Uterus (tissue), 4 donors: ENCODE results near the gene COL5A1. TPM values are rescaled to one million over a fixed set of nuclear protein-coding genes. Genes with fewer than 3 reads are reported as not detected.

ENCODE experiments used
- DNase-seq, 2 donors: peaks; one replicate each; pipeline ENCODE4 v3.0.0-alpha.2; 2019 to 2020
- H3K27ac ChIP-seq, 2 donors: fragments of 200-600 bp; sonication (generic); 1 replicate in 1 of 2; 2 replicates in 1 of 2; pipeline ENCODE4 v1.5.1; 2016 to 2018
- H3K27me3 ChIP-seq, 2 donors: fragments of 200-600 bp; sonication (generic); one replicate each; pipeline ENCODE4 v1.5.1; 2018 to 2019; ENCODE audit warnings: control low read depth in 1 of 2
- H3K36me3 ChIP-seq, 2 donors: fragments of 200-600 bp; sonication (generic); one replicate each; pipeline ENCODE4 v1.5.1; 2019; ENCODE audit warnings: control low read depth in 1 of 2
- H3K4me1 ChIP-seq, 2 donors: fragments of 200-600 bp; sonication (generic); one replicate each; pipeline ENCODE4 v1.5.1; 2018 to 2019; ENCODE audit warnings: control low read depth in 1 of 2
- H3K4me3 ChIP-seq, 2 donors: fragments of 200-600 bp; sonication (generic); 1 replicate in 1 of 2; 2 replicates in 1 of 2; pipeline ENCODE4 v1.5.1; 2018 to 2019; ENCODE audit warnings: mild to moderate bottlenecking in 1 of 2
- H3K9me3 ChIP-seq, 2 donors: fragments of 200-600 bp; sonication (generic); one replicate each; pipeline ENCODE4 v1.5.1; 2019; ENCODE audit warnings: control low read depth in 1 of 2
- CTCF ChIP-seq, 4 experiments: fragments of 200-600 bp in 2 of 4; fragments of 450-650 bp in 2 of 4; sonication (generic) in 2 of 4; IDR thresholded peaks; one replicate each; pipeline ENCODE4 v1.5.1; 2016 to 2019; ENCODE audit warnings: antibody characterized with exemption in 4 of 4, mild to moderate bottlenecking in 2 of 4, moderate library complexity in 1 of 4
- POLR2A ChIP-seq, 2 donors: fragments of 450-650 bp; IDR thresholded peaks; one replicate each; pipeline ENCODE4 v1.6.1; 2016; ENCODE audit warnings: antibody characterized with exemption in 2 of 2, mild to moderate bottlenecking in 1 of 2, moderate library complexity in 1 of 2
- intact Hi-C: fragments of 100-400 bp; cut with DNase I; formaldehyde crosslinking; loops from one replicate; pipeline ENCODE4 v1.15.1; 2023; ENCODE audit warnings: low total_unique reads
- total RNA-seq, 4 donors: library from RNA; depleted of rRNA in 3 of 4; stranded (reverse); fragments of >200 nt in 3 of 4; gene quantifications; one replicate each; pipeline versions ENCODE4 v1.1.0 to v1.2.4, GENCODE V29; 2014 to 2023
- donor health status: DM: yes; HTN: yes; CAD: no.

Gene COL5A1
- total RNA-seq, 4 donors from 2014 or later, result 21.2 to 604 (median 129) TPM

- no peaks in the 10 kb centered on the region for H3K36me3 ChIP-seq
Observed at GRCh38 chr9:134839455-134840125, 198.0 kb downstream of the COL5A1 start.

GRCh38 chr9:134840511-134840910, 198.9 kb downstream of the COL5A1 start:
- TF ChIP-seq CTCF (IDR thresholded peaks at IDR 0.05) (no peak), POLR2A (IDR thresholded peaks at IDR 0.05) (no peak)
- Histone ChIP-seq H3K4me1 (no peaks in the 10 kb centered on the region), H3K27me3 (no peaks in the 10 kb centered on the region), H3K9me3 (no peaks in the 10 kb centered on the region), H3K4me3 (no peak overlapping the region), H3K36me3 (no peaks in the 10 kb centered on the region), H3K27ac (no peak overlapping the region)
- intact Hi-C loops, result no loop called here
- DNase-seq, result no peak

More at GRCh38 chr9:134839455-134840125, 198.0 kb downstream of the COL5A1 start:
- TF ChIP-seq POLR2A (IDR thresholded peaks at IDR 0.05) (no peak), CTCF (IDR thresholded peaks at IDR 0.05) (no peak)
- Histone ChIP-seq H3K9me3 (no peaks in the 10 kb centered on the region), H3K4me1 (no peaks in the 10 kb centered on the region), H3K4me3 (no peak overlapping the region), H3K27me3 (no peaks in the 10 kb centered on the region), H3K27ac (no peak overlapping the region)
- intact Hi-C loops, result no loop called here
- no peak for DNase-seq

GRCh38 chr9:134841180-134841904, 199.7 kb downstream of the COL5A1 start:
- Histone ChIP-seq H3K27me3 (no peaks in the 10 kb centered on the region), H3K4me1 (no peaks in the 10 kb centered on the region), H3K4me3 (no peak overlapping the region), H3K36me3 (no peaks in the 10 kb centered on the region), H3K9me3 (no peaks in the 10 kb centered on the region), H3K27ac (no peak overlapping the region)
- intact Hi-C loops, result no loop called here
- DNase-seq, result no peak
- no peak for TF ChIP-seq CTCF (IDR thresholded peaks at IDR 0.05)
- no peak for TF ChIP-seq POLR2A (IDR thresholded peaks at IDR 0.05)

- H3K27me3 ChIP-seq, result no peaks in the 10 kb centered on the region
- TF ChIP-seq POLR2A (IDR thresholded peaks at IDR 0.05), result no peak
- TF ChIP-seq CTCF (IDR thresholded peaks at IDR 0.05), result no peak
- intact Hi-C loops, result no loop called here
- H3K4me1 ChIP-seq, result no peaks in the 10 kb centered on the region
- no peaks in the 10 kb centered on the region for H3K36me3 ChIP-seq
- DNase-seq, result no peak
- H3K27ac ChIP-seq, result no peak overlapping the region
- H3K4me3 ChIP-seq, result no peak overlapping the region
- no peaks in the 10 kb centered on the region for H3K9me3 ChIP-seq
Observed at GRCh38 chr9:134842321-134842720, 200.7 kb downstream of the COL5A1 start.

- H3K9me3 ChIP-seq, result no peaks in the 10 kb centered on the region
- no peaks in the 10 kb centered on the region for H3K36me3 ChIP-seq
- TF ChIP-seq CTCF (IDR thresholded peaks at IDR 0.05) (no peak), POLR2A (IDR thresholded peaks at IDR 0.05) (no peak)
- no peak for DNase-seq
- no peak overlapping the region for H3K27ac ChIP-seq
- H3K4me3 ChIP-seq, result no peak overlapping the region
- H3K4me1 ChIP-seq, result no peaks in the 10 kb centered on the region
- no peaks in the 10 kb centered on the region for H3K27me3 ChIP-seq
- intact Hi-C loops, result no loop called here
Observed at GRCh38 chr9:134843740-134844139, 202.1 kb downstream of the COL5A1 start.
